Ovary (tissue), 9 donors: ENCODE results near the gene C16orf96. TPM values are rescaled to one million over a fixed set of nuclear protein-coding genes. Genes with fewer than 3 reads are reported as not detected.
A peak's percentile ranks its signal among the peaks of the same experiment; 100 is the strongest.

Experiments used
- DNase-seq, 5 donors: peaks; one replicate each; pipeline ENCODE4 v3.0.0-alpha.2; 2019 to 2020
- H3K27ac ChIP-seq, 2 donors: fragments of 200-600 bp; one replicate each; pipeline versions ENCODE4 v1.5.1 to v1.8.0; 2019 to 2022
- H3K27me3 ChIP-seq: fragments of 200-600 bp; one replicate; pipeline ENCODE4 v1.8.0; 2022
- H3K36me3 ChIP-seq: fragments of 200-600 bp; sonication (generic); one replicate; pipeline ENCODE4 v1.5.1; 2019
- H3K4me1 ChIP-seq: one replicate; pipeline ENCODE4 v1.8.1; 2013; ENCODE audit warnings: mild to moderate bottlenecking, moderate library complexity; ENCODE audit not compliant: insufficient read depth
- H3K4me3 ChIP-seq: fragments of 200-600 bp; sonication (generic); one replicate; pipeline ENCODE4 v1.5.1; 2017
- H3K9me3 ChIP-seq, 2 donors: fragments of 200-600 bp in 1 of 2; sonication (generic) in 1 of 2; one replicate each; pipeline versions ENCODE4 v1.5.1 to v1.8.1; 2013 to 2019; ENCODE audit warnings: mild to moderate bottlenecking in 1 of 2, moderate library complexity in 1 of 2
- EP300 ChIP-seq: sonication (generic); formaldehyde crosslinking; IDR thresholded peaks from one replicate; pipeline ENCODE4 v1.6.1; 2017; ENCODE audit warnings: antibody characterized with exemption
- POLR2A ChIP-seq: fragments of 450-650 bp; IDR thresholded peaks from one replicate; pipeline ENCODE4 v1.6.1; 2017; ENCODE audit warnings: antibody characterized with exemption, mild to moderate bottlenecking, moderate library complexity
- WGBS, 3 donors: extraction: QIAGEN DNeasy Blood & Tissue Kit in 1 of 3; methylation state at CpG; one replicate each; pipeline versions ENCODE4 v1.1.5 to v1.1.7; 2013 to 2017; 5-methylcytosine and 5-hydroxymethylcytosine counted together
- intact Hi-C, 4 donors: fragments of 100-400 bp; cut with DNase I; formaldehyde crosslinking; loops; one replicate each; pipeline versions ENCODE4 v1.11.0 to v1.15.1; 2022 to 2023
- polyA plus RNA-seq, 2 donors: library from polyadenylated mRNA; stranded (reverse); fragments of 200-250 nt in 1 of 2; fragments of 350-450 nt in 1 of 2; fragmentation: Illumina TruSeq in 1 of 2; extraction: RNeasy Lipid Tissue Mini Kit (QIAGEN cat#74804) in 1 of 2; gene quantifications; one replicate each; pipeline ENCODE4 v1.2.3, GENCODE V29; 2013 to 2014
- total RNA-seq, 7 donors: library from RNA; depleted of rRNA in 2 of 7; stranded (reverse); fragments of >200 nt in 2 of 7; fragmentation: NEBNext Ultra II Directional in 3 of 7; extraction: Animal tissue kit (Norgen Biotek cat#: 25700) in 3 of 7; gene quantifications; one replicate each; pipeline versions ENCODE4 v1.1.0 to v1.2.4, GENCODE V29; 2016 to 2023
- TF ChIP-seq, protein P1 (sequence below), 3 donors: fragments of 450-650 bp in 2 of 3; fragments of 200-600 bp in 1 of 3; IDR thresholded peaks; one replicate each; pipeline versions ENCODE4 v1.5.1 to v1.8.0; 2016 to 2022; ENCODE audit warnings: antibody characterized with exemption in 3 of 3, mild to moderate bottlenecking in 1 of 3
- donor health status: DM: no; HTN: no; CAD: no; lungs with moderate emphysema.
- donor health status: DM: no; HTN: no; CAD: no.
- donor health status: Bipolar disorder and iron deficiency.
- donor health status: DM: yes; HTN: yes; CAD: no.
- donor health status: DM: no; HTN: no; CAD: no.
- donor health status: DM: yes; HTN: yes; CAD: no.

C16orf96 gene
- total and polyA plus RNA-seq, 9 donors: 0.07 to 0.30 (median 0.12) TPM

DNA sequence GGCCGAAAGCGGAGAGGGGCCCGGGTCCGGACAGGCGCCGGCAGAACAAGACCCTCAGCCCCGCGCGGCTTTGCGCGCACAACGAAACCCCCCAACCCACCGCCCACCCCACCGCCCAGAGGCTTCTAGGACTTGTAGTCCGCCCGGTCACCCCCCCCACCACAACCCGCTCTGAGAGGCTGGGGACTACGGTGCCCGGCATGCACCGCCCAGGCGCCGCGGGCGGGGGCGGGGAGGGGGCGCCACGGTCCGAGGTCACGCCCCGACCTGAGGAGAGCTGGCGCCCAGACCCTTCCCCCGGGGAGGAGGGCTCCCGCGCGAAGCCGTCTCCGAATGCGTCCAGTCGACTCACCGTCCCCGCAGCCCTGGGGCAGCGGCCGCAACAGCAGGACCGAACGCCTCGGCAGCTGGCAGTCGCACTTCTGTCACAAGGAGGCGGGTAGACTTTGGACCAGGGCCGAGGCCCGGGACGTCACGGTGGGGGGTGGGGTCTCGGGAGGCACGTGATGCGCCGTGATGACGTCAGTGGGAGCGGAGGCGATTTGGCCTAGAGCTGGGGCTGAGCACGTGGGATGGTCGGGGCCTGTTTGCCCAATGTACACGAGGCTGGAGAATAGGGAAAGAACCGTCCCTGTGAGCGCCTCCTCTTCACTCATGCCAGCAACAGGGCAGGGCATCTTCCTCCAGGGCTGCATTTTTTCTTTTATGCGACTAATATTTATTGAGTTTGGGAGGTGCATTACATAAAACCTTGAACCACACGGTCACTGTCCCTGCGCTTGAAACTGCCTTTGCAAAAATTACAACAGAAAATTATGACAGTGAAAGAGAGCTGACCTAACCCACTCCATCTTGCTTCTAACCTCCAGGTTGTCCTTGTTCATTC lies 17.5 kb upstream of the C16orf96 start, which contains the start of gene CDIP1:
CDIP1 (minus strand) TSS at position 424 of the 886 bp plus-strand sequence. CDS start 24,643 bp downstream, outside the sequence.
- Histone ChIP-seq H3K4me3 (peak within 1 kb of the TSS; percentile 52), H3K36me3 (no peaks in the 10 kb centered on the region), H3K9me3 (no peaks in the 10 kb centered on the region), H3K27ac (peak within 1 kb of the TSS; percentile 85 to 94), H3K4me1 (peaks cover 4% of the 10 kb centered on the region), H3K27me3 (no peaks in the 10 kb centered on the region)
- intact Hi-C loops: no loop called here
- TF ChIP-seq EP300 (peak; percentile 21), POLR2A (peak; percentile 89)
- TF ChIP-seq, protein P1, sequence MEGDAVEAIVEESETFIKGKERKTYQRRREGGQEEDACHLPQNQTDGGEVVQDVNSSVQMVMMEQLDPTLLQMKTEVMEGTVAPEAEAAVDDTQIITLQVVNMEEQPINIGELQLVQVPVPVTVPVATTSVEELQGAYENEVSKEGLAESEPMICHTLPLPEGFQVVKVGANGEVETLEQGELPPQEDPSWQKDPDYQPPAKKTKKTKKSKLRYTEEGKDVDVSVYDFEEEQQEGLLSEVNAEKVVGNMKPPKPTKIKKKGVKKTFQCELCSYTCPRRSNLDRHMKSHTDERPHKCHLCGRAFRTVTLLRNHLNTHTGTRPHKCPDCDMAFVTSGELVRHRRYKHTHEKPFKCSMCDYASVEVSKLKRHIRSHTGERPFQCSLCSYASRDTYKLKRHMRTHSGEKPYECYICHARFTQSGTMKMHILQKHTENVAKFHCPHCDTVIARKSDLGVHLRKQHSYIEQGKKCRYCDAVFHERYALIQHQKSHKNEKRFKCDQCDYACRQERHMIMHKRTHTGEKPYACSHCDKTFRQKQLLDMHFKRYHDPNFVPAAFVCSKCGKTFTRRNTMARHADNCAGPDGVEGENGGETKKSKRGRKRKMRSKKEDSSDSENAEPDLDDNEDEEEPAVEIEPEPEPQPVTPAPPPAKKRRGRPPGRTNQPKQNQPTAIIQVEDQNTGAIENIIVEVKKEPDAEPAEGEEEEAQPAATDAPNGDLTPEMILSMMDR (IDR thresholded peaks at IDR 0.05): peak in 2 of 3 donors; percentile 39 to 60
- WGBS, 3 donors: 3 to 10% (median 3%) methylated on average over 31 to 67 of the region's 67 CpGs
- peak; percentile 98 to 99 (median 99) for DNase-seq

- WGBS, 3 donors: 91 to 98% (median 96%) methylated on average over 2 of the region's 2 CpGs
- Histone ChIP-seq H3K36me3 (no peaks in the 10 kb centered on the region), H3K4me3 (no peak overlapping the region), H3K27me3 (no peaks in the 10 kb centered on the region), H3K27ac (no peak overlapping the region), H3K4me1 (peaks cover 4% of the 10 kb centered on the region), H3K9me3 (no peaks in the 10 kb centered on the region)
- intact Hi-C loops: no loop called here
- DNase-seq: no peak
- TF ChIP-seq POLR2A: no peak
- TF ChIP-seq, protein P1 (IDR thresholded peaks at IDR 0.05): no peak
- TF ChIP-seq EP300: no peak
Observed at GRCh38 chr16:4539716-4540284, 16.3 kb upstream of the C16orf96 start.

- TF ChIP-seq, protein P1 (IDR thresholded peaks at IDR 0.05): no peak
- TF ChIP-seq EP300 (no peak), POLR2A (no peak)
- WGBS, 3 donors: 71 to 77% (median 74%) methylated on average over 8 of the region's 8 CpGs
- no peak overlapping the region for H3K27ac ChIP-seq
Observed at GRCh38 chr16:4544473-4544872, 11.7 kb upstream of the C16orf96 start.

GRCh38 chr16:4548124-4548523 lies 8.0 kb upstream of the C16orf96 start:
- H3K27me3 ChIP-seq: no peaks in the 10 kb centered on the region
- no peaks in the 10 kb centered on the region for H3K9me3 ChIP-seq
- 78 to 80% (median 80%) methylated on average over 13 of the region's 13 CpGs for WGBS, 3 donors
- H3K4me1 ChIP-seq: no peaks in the 10 kb centered on the region
- DNase-seq: no peak
- no peaks in the 10 kb centered on the region for H3K36me3 ChIP-seq
- intact Hi-C loops: no loop called here
- TF ChIP-seq, protein P1 (IDR thresholded peaks at IDR 0.05): no peak
- TF ChIP-seq POLR2A (no peak), EP300 (no peak)
- no peak overlapping the region for H3K27ac ChIP-seq
- no peak overlapping the region for H3K4me3 ChIP-seq

More at GRCh38 chr16:4544473-4544872, 11.7 kb upstream of the C16orf96 start:
- Histone ChIP-seq H3K4me1 (no peaks in the 10 kb centered on the region), H3K9me3 (no peaks in the 10 kb centered on the region), H3K4me3 (no peak overlapping the region), H3K27me3 (no peaks in the 10 kb centered on the region), H3K36me3 (no peaks in the 10 kb centered on the region)
- intact Hi-C loops: no loop called here
- no peak for DNase-seq
